Measurements from ENCODE around the gene AQP7. TPM values are rescaled to one million over a fixed set of nuclear protein-coding genes. Genes with fewer than 3 reads are reported as not detected.
A peak's percentile ranks its signal among the peaks of the same experiment; 100 is the strongest.

The AQP7 gene
- total RNA-seq, 1 experiment from 2014 or later: not detected

GRCh38 chr9:33443464-33444154 lies 41.2 kb upstream of the AQP7 start:
- H2AFZ ChIP-seq (ENCODE audit: low read length): no peak overlapping the region
- H3K4me1 ChIP-seq (ENCODE audit: low read length): no peaks in the 10 kb centered on the region

DNA sequence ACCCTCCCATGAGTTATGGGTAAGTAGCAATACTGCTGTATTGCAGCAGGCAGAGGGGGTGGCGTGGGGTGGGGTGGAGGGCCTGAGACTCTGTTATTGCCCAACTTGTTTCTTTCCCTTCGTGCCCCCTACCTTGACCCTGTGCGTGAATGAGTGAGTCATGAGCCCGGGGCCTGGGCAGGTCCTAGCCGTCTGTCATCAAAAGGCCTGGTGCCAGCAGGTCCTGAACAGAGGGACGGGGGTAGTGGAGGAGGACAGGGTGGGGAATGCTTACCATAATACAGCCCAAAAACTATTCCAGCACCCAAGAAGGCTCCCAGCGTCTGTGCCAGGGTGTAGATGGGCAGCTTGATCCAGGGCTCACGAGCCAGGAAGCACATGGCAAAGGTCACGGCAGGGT lies 40.7 kb upstream of the AQP7 start:
- H3K27me3 ChIP-seq (ENCODE audit: low read length): no peaks in the 10 kb centered on the region
- peaks cover 2% of the 10 kb centered on the region for H3K4me1 ChIP-seq (ENCODE audit: low read length)
- no peaks in the 10 kb centered on the region for H3K79me2 ChIP-seq (ENCODE audit: low read length)
- H3K9ac ChIP-seq (ENCODE audit: low read length): no peak overlapping the region
- H2AFZ ChIP-seq (ENCODE audit: low read length): no peak overlapping the region
- H3K36me3 ChIP-seq (ENCODE audit: insufficient read depth, low read length): no peaks in the 10 kb centered on the region
- DNase-seq: no peak
- no peaks in the 10 kb centered on the region for H4K20me1 ChIP-seq (ENCODE audit: insufficient read depth, low read depth, low read length)
- no peaks in the 10 kb centered on the region for H3K9me2 ChIP-seq (replicated peaks; ENCODE audit: insufficient read depth, low read length)
- no peak overlapping the region for H3K27ac ChIP-seq (ENCODE audit: low read length)
- no peak overlapping the region for H3K4me2 ChIP-seq (ENCODE audit: low read depth, low read length, poor library complexity, severe bottlenecking)
- H3K4me3 ChIP-seq (ENCODE audit: low read length): no peak overlapping the region
- H3K9me3 ChIP-seq (ENCODE audit: low read length): no peaks in the 10 kb centered on the region

More at GRCh38 chr9:33443464-33444154, 41.2 kb upstream of the AQP7 start:
- no peak overlapping the region for H3K4me3 ChIP-seq (ENCODE audit: low read length)
- no peaks in the 10 kb centered on the region for H3K79me2 ChIP-seq (ENCODE audit: low read length)
- DNase-seq: no peak
- no peaks in the 10 kb centered on the region for H3K9me2 ChIP-seq (replicated peaks; ENCODE audit: insufficient read depth, low read length)
- no peak overlapping the region for H3K4me2 ChIP-seq (ENCODE audit: low read depth, low read length, poor library complexity, severe bottlenecking)
- no peaks in the 10 kb centered on the region for H3K9me3 ChIP-seq (ENCODE audit: low read length)
- H3K27me3 ChIP-seq (ENCODE audit: low read length): no peaks in the 10 kb centered on the region
- H3K36me3 ChIP-seq (ENCODE audit: insufficient read depth, low read length): no peaks in the 10 kb centered on the region
- no peaks in the 10 kb centered on the region for H4K20me1 ChIP-seq (ENCODE audit: insufficient read depth, low read depth, low read length)
- H3K27ac ChIP-seq (ENCODE audit: low read length): no peak overlapping the region
- no peak overlapping the region for H3K9ac ChIP-seq (ENCODE audit: low read length)

- H2AFZ ChIP-seq (ENCODE audit: low read length): no peak overlapping the region
- H3K36me3 ChIP-seq (ENCODE audit: insufficient read depth, low read length): no peaks in the 10 kb centered on the region
- no peak overlapping the region for H3K27ac ChIP-seq (ENCODE audit: low read length)
- no peaks in the 10 kb centered on the region for H4K20me1 ChIP-seq (ENCODE audit: insufficient read depth, low read depth, low read length)
- no peak for DNase-seq
- peaks cover 5% of the 10 kb centered on the region for H3K4me1 ChIP-seq (ENCODE audit: low read length)
- no peak overlapping the region for H3K4me3 ChIP-seq (ENCODE audit: low read length)
- H3K9me3 ChIP-seq (ENCODE audit: low read length): no peaks in the 10 kb centered on the region
- H3K79me2 ChIP-seq (ENCODE audit: low read length): no peaks in the 10 kb centered on the region
- H3K4me2 ChIP-seq (ENCODE audit: low read depth, low read length, poor library complexity, severe bottlenecking): no peak overlapping the region
- H3K27me3 ChIP-seq (ENCODE audit: low read length): no peaks in the 10 kb centered on the region
- no peak overlapping the region for H3K9ac ChIP-seq (ENCODE audit: low read length)
- H3K9me2 ChIP-seq (replicated peaks; ENCODE audit: insufficient read depth, low read length): no peaks in the 10 kb centered on the region
These were observed 39.8 kb upstream of the AQP7 start for GRCh38 chr9:33442125-33442524.

DNA sequence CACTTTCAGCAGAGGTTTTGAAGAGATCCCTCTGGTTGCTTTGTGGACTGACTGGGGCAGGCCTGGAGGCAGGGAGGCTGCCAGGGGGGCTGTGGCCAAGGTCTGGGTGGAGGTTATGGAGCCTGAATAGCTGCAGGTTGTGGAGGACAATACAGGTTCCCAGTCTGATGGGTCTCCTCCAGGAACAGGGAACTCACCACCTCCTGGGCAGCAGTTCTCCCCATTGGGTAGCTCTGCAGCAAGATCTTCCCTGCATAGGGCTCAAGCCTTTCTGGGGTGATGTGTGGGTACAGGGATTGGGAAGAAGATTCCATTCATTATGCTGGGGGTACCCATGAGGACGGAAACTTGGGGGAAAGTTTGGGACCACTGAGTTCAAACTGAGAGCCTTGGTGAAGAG lies 38.2 kb upstream of the AQP7 start:
- DNase-seq: no peak
- Histone ChIP-seq H2AFZ (ENCODE audit: low read length) (no peak overlapping the region), H3K27ac (ENCODE audit: low read length) (no peak overlapping the region), H3K36me3 (ENCODE audit: insufficient read depth, low read length) (no peaks in the 10 kb centered on the region), H3K9me3 (ENCODE audit: low read length) (no peaks in the 10 kb centered on the region), H3K4me2 (ENCODE audit: low read depth, low read length, poor library complexity, severe bottlenecking) (no peak overlapping the region), H3K27me3 (ENCODE audit: low read length) (no peaks in the 10 kb centered on the region), H3K4me1 (ENCODE audit: low read length) (peaks cover 5% of the 10 kb centered on the region), H3K9me2 (replicated peaks; ENCODE audit: insufficient read depth, low read length) (no peaks in the 10 kb centered on the region), H4K20me1 (ENCODE audit: insufficient read depth, low read depth, low read length) (no peaks in the 10 kb centered on the region), H3K79me2 (ENCODE audit: low read length) (no peaks in the 10 kb centered on the region), H3K9ac (ENCODE audit: low read length) (no peak overlapping the region), H3K4me3 (ENCODE audit: low read length) (no peak overlapping the region)

- H4K20me1 ChIP-seq (ENCODE audit: insufficient read depth, low read depth, low read length): no peaks in the 10 kb centered on the region
- no peaks in the 10 kb centered on the region for H3K9me2 ChIP-seq (replicated peaks; ENCODE audit: insufficient read depth, low read length)
- no peaks in the 10 kb centered on the region for H3K79me2 ChIP-seq (ENCODE audit: low read length)
- H3K4me3 ChIP-seq (ENCODE audit: low read length): no peak overlapping the region
- no peaks in the 10 kb centered on the region for H3K27me3 ChIP-seq (ENCODE audit: low read length)
- H3K27ac ChIP-seq (ENCODE audit: low read length): no peak overlapping the region
- peaks cover 5% of the 10 kb centered on the region for H3K4me1 ChIP-seq (ENCODE audit: low read length)
- no peaks in the 10 kb centered on the region for H3K9me3 ChIP-seq (ENCODE audit: low read length)
- no peak overlapping the region for H3K4me2 ChIP-seq (ENCODE audit: low read depth, low read length, poor library complexity, severe bottlenecking)
- no peaks in the 10 kb centered on the region for H3K36me3 ChIP-seq (ENCODE audit: insufficient read depth, low read length)
- no peak for DNase-seq
- no peak overlapping the region for H3K9ac ChIP-seq (ENCODE audit: low read length)
- no peak overlapping the region for H2AFZ ChIP-seq (ENCODE audit: low read length)
These were observed 37.8 kb upstream of the AQP7 start for GRCh38 chr9:33440204-33440603.

DNA sequence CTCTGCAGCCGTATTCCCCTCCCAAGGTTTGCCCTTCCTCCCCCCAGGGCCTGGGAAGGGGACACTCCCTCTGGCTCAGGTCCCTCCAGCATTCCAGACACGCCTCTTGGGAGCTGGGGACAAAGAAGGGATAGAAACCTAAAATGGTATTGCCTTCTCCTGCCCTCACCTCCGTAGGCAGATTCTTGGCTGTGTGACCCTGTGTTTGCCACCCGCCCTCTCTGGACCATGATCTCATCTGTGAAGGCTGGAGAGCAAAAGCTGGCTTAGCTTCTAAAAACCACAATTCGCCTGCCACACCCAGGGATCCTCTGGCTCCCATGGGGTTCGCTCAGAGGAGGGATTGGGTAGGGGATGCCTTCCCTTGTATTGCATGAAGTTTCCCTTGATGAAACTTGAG lies 37.4 kb upstream of the AQP7 start:
- Histone ChIP-seq H3K4me2 (ENCODE audit: low read depth, low read length, poor library complexity, severe bottlenecking) (no peak overlapping the region), H3K9me3 (ENCODE audit: low read length) (no peaks in the 10 kb centered on the region), H3K4me1 (ENCODE audit: low read length) (peaks cover 5% of the 10 kb centered on the region), H3K36me3 (ENCODE audit: insufficient read depth, low read length) (no peaks in the 10 kb centered on the region), H4K20me1 (ENCODE audit: insufficient read depth, low read depth, low read length) (no peaks in the 10 kb centered on the region), H3K9me2 (replicated peaks; ENCODE audit: insufficient read depth, low read length) (no peaks in the 10 kb centered on the region), H3K27me3 (ENCODE audit: low read length) (no peaks in the 10 kb centered on the region), H3K79me2 (ENCODE audit: low read length) (no peaks in the 10 kb centered on the region), H2AFZ (ENCODE audit: low read length) (no peak overlapping the region), H3K4me3 (ENCODE audit: low read length) (no peak overlapping the region), H3K9ac (ENCODE audit: low read length) (no peak overlapping the region), H3K27ac (ENCODE audit: low read length) (no peak overlapping the region)
- DNase-seq: no peak

DNA sequence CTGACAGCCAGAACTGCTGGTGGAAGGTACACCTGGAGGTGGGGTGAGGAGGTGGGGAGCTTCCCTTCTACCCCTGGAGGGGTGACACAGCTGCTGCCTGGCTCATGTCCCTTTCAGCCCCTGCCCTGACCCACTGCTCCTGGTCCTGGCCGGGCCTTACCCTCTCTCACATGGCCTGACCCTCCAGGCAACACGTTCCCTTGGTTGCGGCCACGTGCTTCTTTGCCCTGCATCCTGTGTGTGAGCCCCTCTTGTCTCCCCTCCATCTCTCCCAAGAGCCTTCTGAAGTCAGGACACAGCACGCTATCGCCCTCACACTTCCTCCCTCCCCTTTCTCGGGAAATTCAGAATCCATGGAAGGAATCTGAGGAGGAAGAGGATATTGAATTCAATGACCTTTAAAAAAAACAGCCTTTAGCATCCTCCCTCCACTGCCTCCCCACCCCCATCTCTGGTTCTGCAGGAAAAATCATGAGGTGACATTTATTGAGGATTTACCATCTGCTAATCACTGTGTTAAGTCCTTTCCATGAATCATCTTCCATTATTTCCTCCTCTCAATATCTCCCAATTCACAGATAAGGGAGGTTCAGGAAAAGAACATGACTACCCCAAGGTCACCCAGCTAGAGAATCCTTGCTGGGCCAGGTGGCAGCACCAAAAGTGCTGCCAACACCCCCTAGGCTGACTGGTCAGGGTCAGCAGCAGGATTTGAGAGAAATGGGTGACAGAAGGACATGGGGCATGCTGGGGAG lies 36.7 kb upstream of the AQP7 start:
- no peaks in the 10 kb centered on the region for H3K9me2 ChIP-seq (replicated peaks; ENCODE audit: insufficient read depth, low read length)
- no peak overlapping the region for H3K4me3 ChIP-seq (ENCODE audit: low read length)
- no peak overlapping the region for H3K4me2 ChIP-seq (ENCODE audit: low read depth, low read length, poor library complexity, severe bottlenecking)
- DNase-seq: no peak
- H3K27me3 ChIP-seq (ENCODE audit: low read length): no peaks in the 10 kb centered on the region
- H3K9me3 ChIP-seq (ENCODE audit: low read length): no peaks in the 10 kb centered on the region
- no peak overlapping the region for H3K27ac ChIP-seq (ENCODE audit: low read length)
- H3K36me3 ChIP-seq (ENCODE audit: insufficient read depth, low read length): no peaks in the 10 kb centered on the region
- no peaks in the 10 kb centered on the region for H4K20me1 ChIP-seq (ENCODE audit: insufficient read depth, low read depth, low read length)
- no peak overlapping the region for H3K9ac ChIP-seq (ENCODE audit: low read length)
- H2AFZ ChIP-seq (ENCODE audit: low read length): no peak overlapping the region
- H3K4me1 ChIP-seq (ENCODE audit: low read length): peaks cover 5% of the 10 kb centered on the region
- no peaks in the 10 kb centered on the region for H3K79me2 ChIP-seq (ENCODE audit: low read length)

GRCh38 chr9:33437898-33438297 lies 35.5 kb upstream of the AQP7 start:
- H4K20me1 ChIP-seq (ENCODE audit: insufficient read depth, low read depth, low read length): no peaks in the 10 kb centered on the region
- no peak overlapping the region for H3K27ac ChIP-seq (ENCODE audit: low read length)
- no peaks in the 10 kb centered on the region for H3K36me3 ChIP-seq (ENCODE audit: insufficient read depth, low read length)
- no peak overlapping the region for H3K4me3 ChIP-seq (ENCODE audit: low read length)
- no peaks in the 10 kb centered on the region for H3K9me3 ChIP-seq (ENCODE audit: low read length)
- no peak overlapping the region for H3K9ac ChIP-seq (ENCODE audit: low read length)
- peaks cover 5% of the 10 kb centered on the region for H3K4me1 ChIP-seq (ENCODE audit: low read length)
- H3K9me2 ChIP-seq (replicated peaks; ENCODE audit: insufficient read depth, low read length): no peaks in the 10 kb centered on the region
- no peaks in the 10 kb centered on the region for H3K79me2 ChIP-seq (ENCODE audit: low read length)
- DNase-seq: peak; percentile 72
- H3K27me3 ChIP-seq (ENCODE audit: low read length): no peaks in the 10 kb centered on the region
- no peak overlapping the region for H3K4me2 ChIP-seq (ENCODE audit: low read depth, low read length, poor library complexity, severe bottlenecking)
- no peak overlapping the region for H2AFZ ChIP-seq (ENCODE audit: low read length)

Data from Karpas-422 (cell line).